Uterus (tissue), 4 donors: ENCODE measurements around the gene GZMM. TPM values are rescaled to one million over a fixed set of nuclear protein-coding genes. Genes with fewer than 3 reads are reported as not detected.

Experiments
- DNase-seq, 2 donors: peaks; one replicate each; pipeline ENCODE4 v3.0.0-alpha.2; 2019 to 2020
- H3K27ac ChIP-seq, 2 donors: fragments of 200-600 bp; sonication (generic); 1 replicate in 1 of 2; 2 replicates in 1 of 2; pipeline ENCODE4 v1.5.1; 2016 to 2018
- H3K27me3 ChIP-seq, 2 donors: fragments of 200-600 bp; sonication (generic); one replicate each; pipeline ENCODE4 v1.5.1; 2018 to 2019; ENCODE audit warnings: control low read depth in 1 of 2
- H3K36me3 ChIP-seq, 2 donors: fragments of 200-600 bp; sonication (generic); one replicate each; pipeline ENCODE4 v1.5.1; 2019; ENCODE audit warnings: control low read depth in 1 of 2
- H3K4me1 ChIP-seq, 2 donors: fragments of 200-600 bp; sonication (generic); one replicate each; pipeline ENCODE4 v1.5.1; 2018 to 2019; ENCODE audit warnings: control low read depth in 1 of 2
- H3K4me3 ChIP-seq, 2 donors: fragments of 200-600 bp; sonication (generic); 1 replicate in 1 of 2; 2 replicates in 1 of 2; pipeline ENCODE4 v1.5.1; 2018 to 2019; ENCODE audit warnings: mild to moderate bottlenecking in 1 of 2
- H3K9me3 ChIP-seq, 2 donors: fragments of 200-600 bp; sonication (generic); one replicate each; pipeline ENCODE4 v1.5.1; 2019; ENCODE audit warnings: control low read depth in 1 of 2
- POLR2A ChIP-seq, 2 donors: fragments of 450-650 bp; IDR thresholded peaks; one replicate each; pipeline ENCODE4 v1.6.1; 2016; ENCODE audit warnings: antibody characterized with exemption in 2 of 2, mild to moderate bottlenecking in 1 of 2, moderate library complexity in 1 of 2
- intact Hi-C: fragments of 100-400 bp; cut with DNase I; formaldehyde crosslinking; loops from one replicate; pipeline ENCODE4 v1.15.1; 2023; ENCODE audit warnings: low total_unique reads
- total RNA-seq, 4 donors: library from RNA; depleted of rRNA in 3 of 4; stranded (reverse); fragments of >200 nt in 3 of 4; gene quantifications; one replicate each; pipeline versions ENCODE4 v1.1.0 to v1.2.4, GENCODE V29; 2014 to 2023
- TF ChIP-seq, protein P1 (sequence below), 4 experiments: fragments of 200-600 bp in 2 of 4; fragments of 450-650 bp in 2 of 4; sonication (generic) in 2 of 4; IDR thresholded peaks; one replicate each; pipeline ENCODE4 v1.5.1; 2016 to 2019; ENCODE audit warnings: antibody characterized with exemption in 4 of 4, mild to moderate bottlenecking in 2 of 4, moderate library complexity in 1 of 4
- donor health status: DM: yes; HTN: yes; CAD: no.

GZMM gene
- total RNA-seq: 1 to 10 TPM in 1 of 4 donors, under 1 TPM in 1, not detected in 2; 0.62 to 1.6 TPM

DNA sequence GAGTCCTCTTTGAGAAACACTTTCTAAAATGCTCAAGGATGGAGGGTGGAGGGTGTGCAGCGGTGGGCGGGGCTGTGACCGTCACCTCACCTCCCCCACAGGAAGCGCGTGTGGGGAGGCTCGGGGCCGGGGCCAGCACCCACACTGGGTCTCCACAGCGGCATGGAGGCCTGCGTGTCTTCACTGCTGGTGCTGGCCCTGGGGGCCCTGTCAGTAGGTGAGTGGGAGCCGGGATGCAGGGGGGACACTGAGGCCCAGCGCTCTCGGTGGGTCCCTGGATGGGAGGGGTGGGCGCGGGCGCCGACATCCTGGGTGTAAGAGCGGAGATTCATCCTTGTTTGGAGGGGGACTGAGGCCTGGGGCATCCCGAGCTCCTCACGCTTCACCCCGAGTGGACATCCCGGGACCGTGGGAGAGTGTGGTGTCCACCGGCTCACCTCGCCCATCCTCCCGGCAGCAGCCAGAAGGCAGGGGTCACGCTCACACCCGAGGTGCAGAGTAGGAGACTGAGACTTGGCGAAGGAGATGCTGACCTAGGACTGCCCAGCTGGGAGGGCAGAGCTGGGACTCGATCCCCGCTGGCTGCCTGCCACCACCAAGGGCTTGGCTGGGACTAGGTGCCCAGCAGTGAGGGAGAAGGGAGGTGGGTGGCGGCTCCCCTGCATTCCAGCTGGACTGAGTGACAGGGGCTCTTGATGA lies at the start of gene GZMM:
Gene GZMM, plus strand, starts transcription at position 144 of the 699 bp plus-strand sequence. Its CDS starts 19 bp downstream, at position 163.
- Histone ChIP-seq H3K9me3 (no peaks in the 10 kb centered on the region), H3K4me3 (no peak within 1 kb of the TSS), H3K4me1 (no peaks in the 10 kb centered on the region), H3K27ac (no peak within 1 kb of the TSS), H3K36me3 (no peaks in the 10 kb centered on the region), H3K27me3 (no peaks in the 10 kb centered on the region)
- DNase-seq: no peak
- TF ChIP-seq, protein P1, sequence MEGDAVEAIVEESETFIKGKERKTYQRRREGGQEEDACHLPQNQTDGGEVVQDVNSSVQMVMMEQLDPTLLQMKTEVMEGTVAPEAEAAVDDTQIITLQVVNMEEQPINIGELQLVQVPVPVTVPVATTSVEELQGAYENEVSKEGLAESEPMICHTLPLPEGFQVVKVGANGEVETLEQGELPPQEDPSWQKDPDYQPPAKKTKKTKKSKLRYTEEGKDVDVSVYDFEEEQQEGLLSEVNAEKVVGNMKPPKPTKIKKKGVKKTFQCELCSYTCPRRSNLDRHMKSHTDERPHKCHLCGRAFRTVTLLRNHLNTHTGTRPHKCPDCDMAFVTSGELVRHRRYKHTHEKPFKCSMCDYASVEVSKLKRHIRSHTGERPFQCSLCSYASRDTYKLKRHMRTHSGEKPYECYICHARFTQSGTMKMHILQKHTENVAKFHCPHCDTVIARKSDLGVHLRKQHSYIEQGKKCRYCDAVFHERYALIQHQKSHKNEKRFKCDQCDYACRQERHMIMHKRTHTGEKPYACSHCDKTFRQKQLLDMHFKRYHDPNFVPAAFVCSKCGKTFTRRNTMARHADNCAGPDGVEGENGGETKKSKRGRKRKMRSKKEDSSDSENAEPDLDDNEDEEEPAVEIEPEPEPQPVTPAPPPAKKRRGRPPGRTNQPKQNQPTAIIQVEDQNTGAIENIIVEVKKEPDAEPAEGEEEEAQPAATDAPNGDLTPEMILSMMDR (IDR thresholded peaks at IDR 0.05): no peak
- no peak for TF ChIP-seq POLR2A (IDR thresholded peaks at IDR 0.05)
- intact Hi-C loops: no loop called here

- intact Hi-C loops: no loop called here
- Histone ChIP-seq H3K27me3 (peaks cover 12 to 24% of the 10 kb centered on the region in 2 donors), H3K36me3 (no peaks in the 10 kb centered on the region), H3K27ac (no peak overlapping the region), H3K4me3 (no peak overlapping the region), H3K9me3 (no peaks in the 10 kb centered on the region), H3K4me1 (no peaks in the 10 kb centered on the region)
- no peak for DNase-seq
- no peak for TF ChIP-seq POLR2A (IDR thresholded peaks at IDR 0.05)
- TF ChIP-seq, protein P1 (IDR thresholded peaks at IDR 0.05): no peak
Observed at GRCh38 chr19:494171-495080, 49.4 kb upstream of the GZMM start.

DNA sequence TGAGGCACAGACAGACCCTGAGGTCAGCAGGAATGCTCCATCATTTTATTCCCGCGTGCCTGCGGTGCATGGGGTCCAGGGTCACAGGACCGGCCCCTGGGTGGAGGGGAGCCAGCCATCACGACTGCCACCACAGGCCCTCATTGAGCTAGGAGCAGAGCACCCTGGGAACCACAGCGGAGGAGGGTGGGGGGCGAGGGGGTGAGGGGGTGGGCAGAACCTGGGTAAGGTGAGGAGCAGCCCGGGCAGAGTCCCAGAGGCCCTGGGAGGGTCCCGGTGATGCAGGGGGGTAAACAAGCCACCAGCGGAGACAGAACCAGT lies 48.8 kb upstream of the GZMM start:
- Histone ChIP-seq H3K36me3 (no peaks in the 10 kb centered on the region), H3K4me1 (no peaks in the 10 kb centered on the region), H3K27ac (no peak overlapping the region), H3K4me3 (no peak overlapping the region), H3K9me3 (no peaks in the 10 kb centered on the region), H3K27me3 (peaks cover 12 to 25% of the 10 kb centered on the region in 2 donors)
- TF ChIP-seq, protein P1 (IDR thresholded peaks at IDR 0.05): no peak
- TF ChIP-seq POLR2A (IDR thresholded peaks at IDR 0.05): no peak
- intact Hi-C loops: no loop called here
- DNase-seq: no peak

DNA sequence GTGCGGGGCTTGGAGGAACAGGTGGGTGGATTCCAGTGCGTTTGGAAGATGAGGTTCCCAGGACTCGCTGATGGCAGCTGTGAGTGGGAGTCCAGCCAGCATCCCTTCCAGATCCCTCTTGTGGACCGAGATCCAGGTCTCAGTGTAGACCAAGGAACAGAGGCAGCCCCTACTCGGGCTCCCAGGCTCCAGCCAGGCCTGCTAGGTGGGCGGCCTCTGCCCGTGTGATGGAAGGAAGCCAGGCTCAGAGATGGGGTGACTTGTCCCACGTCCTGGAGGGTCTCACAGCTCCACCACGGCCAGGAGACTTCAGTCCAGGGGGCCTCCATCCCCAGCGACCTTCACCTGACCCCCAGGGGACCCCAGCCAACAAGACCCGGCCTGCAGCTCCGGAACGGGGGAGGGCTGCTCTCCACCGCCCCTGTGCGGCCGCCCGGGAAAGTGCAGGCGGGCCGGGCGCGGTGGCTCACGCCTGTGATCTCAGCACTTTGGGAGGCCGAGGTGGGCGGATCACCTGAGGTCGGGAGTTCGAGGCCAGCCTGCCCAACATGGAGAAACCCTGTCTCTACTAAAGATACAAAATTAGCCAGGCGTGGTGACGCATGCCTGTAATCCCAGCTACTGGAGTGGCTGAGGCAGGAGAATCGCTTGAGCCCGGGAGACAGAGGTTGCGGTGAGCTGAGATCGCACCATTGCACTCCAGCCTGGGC lies 48.3 kb upstream of the GZMM start:
- no peak for DNase-seq
- intact Hi-C loops: no loop called here
- TF ChIP-seq, protein P1 (IDR thresholded peaks at IDR 0.05): peak in 3 of 4 experiments; percentile 40 to 47 (median 44)
- no peak for TF ChIP-seq POLR2A (IDR thresholded peaks at IDR 0.05)
- Histone ChIP-seq H3K4me1 (no peaks in the 10 kb centered on the region), H3K36me3 (no peaks in the 10 kb centered on the region), H3K27me3 (peaks cover 12 to 25% of the 10 kb centered on the region in 2 donors), H3K9me3 (no peaks in the 10 kb centered on the region), H3K4me3 (no peak overlapping the region), H3K27ac (no peak overlapping the region)
